ENCODE data around the gene COBLL1. TPM values are rescaled to one million over a fixed set of nuclear protein-coding genes. Genes with fewer than 3 reads are reported as not detected.

The COBLL1 gene
- polyA plus RNA-seq, 1 donor (not counting 4 experiments of a cell fraction or from before 2014, with no cell fraction given), result 14.9 TPM

- FAIRE-seq, result no peak
- dilution Hi-C loops (cut with MboI; ENCODE audit: extremely low pct_ligation_motif_present, low sequenced_read_pairs), result no loop called here
- Histone ChIP-seq H3K27me3 (ENCODE audit: control insufficient read depth, extremely low read depth, insufficient read depth, low read length) (no peaks in the 10 kb centered on the region), H3K9ac (ENCODE audit: control insufficient read depth, extremely low read depth, insufficient read depth, low read length) (no peak overlapping the region), H3K4me3 (ENCODE audit: control insufficient read depth in 2 of 3, extremely low read depth in 1 of 3, insufficient read depth in 2 of 3, low read depth in 1 of 3, low read length in 3 of 3) (no peak overlapping the region), H3K4me1 (ENCODE audit: control insufficient read depth, extremely low read depth, insufficient read depth, low read length) (no peaks in the 10 kb centered on the region), H3K27ac (ENCODE audit: control insufficient read depth, insufficient read depth, low read length) (no peak overlapping the region), H4K20me1 (ENCODE audit: control insufficient read depth, extremely low read depth, insufficient read depth, low read length) (no peaks in the 10 kb centered on the region), H2AFZ (ENCODE audit: control insufficient read depth, low read length) (no peak overlapping the region), H3K9me3 (ENCODE audit: control insufficient read depth, low read depth, low read length) (no peaks in the 10 kb centered on the region), H3K79me2 (ENCODE audit: control insufficient read depth, insufficient read depth, low read length) (no peaks in the 10 kb centered on the region), H3K4me2 (ENCODE audit: control insufficient read depth, extremely low read depth, insufficient read depth, low read depth, low read length) (no peak overlapping the region), H3K36me3 (ENCODE audit: control insufficient read depth in 2 of 2, extremely low read depth in 1 of 2, insufficient read depth in 2 of 2, low read length in 2 of 2) (no peaks in the 10 kb centered on the region), H3K9me1 (ENCODE audit: control insufficient read depth, extremely low read depth, insufficient read depth, low read length) (no peaks in the 10 kb centered on the region)
- no peak for DNase-seq (ENCODE audit: low read depth, low spot score)
- TF ChIP-seq EZH2 (IDR thresholded peaks at IDR 0.05; ENCODE audit: low read length) (no peak), CTCF (optimal IDR thresholded peaks at IDR 0.05 in 1 of 3, IDR thresholded peaks at IDR 0.05 in 1 of 3, conservative IDR thresholded peaks at IDR 0.05 in 1 of 3; ENCODE audit: extremely low read depth in 1 of 3, insufficient read depth in 2 of 3, low read length in 3 of 3) (no peak)
Observed at GRCh38 chr2:164642268-164642667, 199.4 kb downstream of the COBLL1 start.

Small RNA genes within 50 kb of the gene (small RNA-seq; reads per million reads assigned to genes)
- gene RNA5SP110 (ENCODE audit: insufficient read length in 3 of 3, low read depth in 3 of 3, low replicate concordance in 1 of 3) (0 to 0.25 (median 0) reads per million in 3 experiments), gene SNORA70F (ENCODE audit: insufficient read length in 3 of 3, low read depth in 3 of 3, low replicate concordance in 1 of 3) (0 reads per million in 3 experiments)

Other genes starting within 250 kb of the COBLL1 start
- gene GRB14, start 220.3 kb downstream of the COBLL1 start, polyA plus RNA-seq, result 1.4 to 4.2 TPM (median 2.3 TPM) in 3 replicates
- gene SLC38A11, start 113.7 kb upstream of the COBLL1 start, polyA plus RNA-seq, result not detected in 3 replicates